GM21619 (cell line): Measurements from ENCODE around the gene DNAJB6.

Experiments
- ATAC-seq: cut with Tn5 transposase; IDR thresholded peaks from one replicate; pipeline ENCODE4 v1.9.1; 2021; ENCODE audit not compliant: unreplicated experiment

DNAJB6 gene

GRCh38 chr7:157336383-157337315 is at the start of gene DNAJB6:
DNAJB6 (plus strand) TSS chr7:157337004; CDS start chr7:157358573, 21,569 bp downstream.
- peak; percentile 70 for ATAC-seq

- ATAC-seq, result no peak
Observed at GRCh38 chr7:157291404-157292080, 45.3 kb upstream of the DNAJB6 start.

DNA sequence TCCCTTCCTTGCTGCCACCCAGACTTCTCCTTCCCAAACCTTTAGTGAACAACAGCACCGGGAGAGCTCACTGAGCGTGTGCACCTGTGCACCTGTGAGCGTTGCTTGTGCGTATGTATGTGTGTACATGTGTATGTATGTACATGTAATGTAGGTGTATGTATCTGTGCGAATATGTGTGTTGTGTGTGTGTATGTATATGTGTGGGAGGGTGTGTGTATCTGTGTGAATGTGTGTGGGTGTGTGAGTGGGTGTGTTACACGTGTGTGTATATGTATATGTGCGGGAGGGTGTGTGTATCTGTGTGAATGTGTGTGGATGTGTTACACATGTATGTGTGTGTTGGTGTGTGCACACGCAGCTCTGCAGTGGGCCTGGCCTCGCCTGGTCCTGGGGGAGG is 44.5 kb upstream of the DNAJB6 start:
- no peak for ATAC-seq

GRCh38 chr7:157292770-157293412 is 43.9 kb upstream of the DNAJB6 start:
- no peak for ATAC-seq

- no peak for ATAC-seq
Observed at GRCh38 chr7:157293413-157293788, 43.4 kb upstream of the DNAJB6 start.

DNA sequence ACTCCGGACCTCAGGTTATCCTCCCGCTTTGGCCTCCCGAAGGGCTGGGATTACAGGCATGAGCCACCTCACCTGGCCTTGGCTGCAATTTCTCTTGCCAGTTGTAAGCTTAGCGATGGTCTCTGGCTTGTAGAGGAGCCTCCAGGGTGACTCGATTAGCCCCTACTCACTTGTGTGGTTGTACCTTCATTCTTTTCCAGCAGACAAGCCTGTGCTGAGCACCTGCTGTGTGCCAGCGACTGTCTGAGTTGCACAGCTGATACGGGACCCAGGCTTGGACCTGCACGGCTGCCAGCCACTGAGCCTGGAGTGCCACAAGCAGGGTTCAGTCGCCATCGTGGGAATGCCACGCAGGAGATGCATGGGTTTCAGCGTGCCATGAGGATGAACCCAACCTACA is 42.0 kb upstream of the DNAJB6 start:
- ATAC-seq, result no peak

- no peak for ATAC-seq
Observed at GRCh38 chr7:157295338-157295737, 41.5 kb upstream of the DNAJB6 start.

DNA sequence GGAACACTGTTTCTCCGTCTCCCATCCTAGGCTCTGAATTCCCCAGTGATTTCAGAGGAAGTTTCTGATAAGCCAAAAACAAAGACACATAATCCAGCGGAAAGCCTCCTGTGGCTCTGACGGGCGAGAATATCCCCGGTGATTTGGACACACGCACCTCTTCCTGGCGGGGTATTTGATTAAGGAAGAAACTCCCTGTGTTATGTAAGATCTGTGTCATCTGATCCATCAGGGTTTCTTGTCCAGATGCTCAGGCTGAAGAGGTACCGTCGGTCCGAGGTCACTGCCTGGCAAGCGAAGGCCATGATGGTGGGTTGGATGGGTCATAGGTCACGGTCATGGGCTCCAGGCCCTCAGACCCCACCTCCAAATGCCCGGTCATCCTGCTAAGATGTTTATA is 39.6 kb upstream of the DNAJB6 start:
- no peak for ATAC-seq

GRCh38 chr7:157299317-157299612 is 37.5 kb upstream of the DNAJB6 start:
- no peak for ATAC-seq

DNA sequence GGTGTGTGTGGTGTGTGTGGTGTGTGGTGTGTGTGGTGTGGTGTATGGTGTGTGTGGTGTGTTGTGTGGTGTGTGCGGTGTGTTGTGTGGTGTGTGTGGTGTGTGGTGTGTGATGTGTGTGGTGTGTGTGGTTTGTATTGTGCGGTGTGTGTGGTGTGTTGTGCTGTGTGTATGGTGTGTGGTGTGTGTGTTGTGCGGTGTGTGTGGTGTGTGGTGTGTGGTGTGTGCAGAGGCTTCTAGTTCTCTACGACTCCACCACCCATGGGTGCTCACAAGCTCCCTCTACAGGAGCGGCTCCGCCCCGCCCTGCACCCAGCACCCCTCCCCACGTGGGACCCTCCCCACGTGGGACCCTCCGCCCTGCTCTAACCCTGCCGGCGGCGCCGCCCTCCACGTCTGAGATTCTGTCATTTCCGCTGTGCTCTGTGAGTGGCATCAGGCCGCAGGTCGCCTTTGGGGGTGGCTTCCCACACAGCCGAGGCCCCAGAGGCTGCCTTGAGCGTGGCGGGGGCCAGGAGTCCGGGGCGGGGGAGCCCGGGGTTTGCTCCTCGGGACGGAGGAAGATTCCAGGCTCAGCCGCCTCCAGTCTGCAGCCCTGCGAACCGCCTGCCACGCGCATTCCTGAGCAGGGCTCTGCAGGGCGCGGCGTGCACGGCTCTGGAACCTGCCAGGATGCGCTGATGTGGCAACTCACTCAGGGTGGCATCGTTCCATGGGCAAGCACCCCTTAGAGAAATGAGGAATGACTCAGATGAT is 37.0 kb upstream of the DNAJB6 start:
- no peak for ATAC-seq

DNA sequence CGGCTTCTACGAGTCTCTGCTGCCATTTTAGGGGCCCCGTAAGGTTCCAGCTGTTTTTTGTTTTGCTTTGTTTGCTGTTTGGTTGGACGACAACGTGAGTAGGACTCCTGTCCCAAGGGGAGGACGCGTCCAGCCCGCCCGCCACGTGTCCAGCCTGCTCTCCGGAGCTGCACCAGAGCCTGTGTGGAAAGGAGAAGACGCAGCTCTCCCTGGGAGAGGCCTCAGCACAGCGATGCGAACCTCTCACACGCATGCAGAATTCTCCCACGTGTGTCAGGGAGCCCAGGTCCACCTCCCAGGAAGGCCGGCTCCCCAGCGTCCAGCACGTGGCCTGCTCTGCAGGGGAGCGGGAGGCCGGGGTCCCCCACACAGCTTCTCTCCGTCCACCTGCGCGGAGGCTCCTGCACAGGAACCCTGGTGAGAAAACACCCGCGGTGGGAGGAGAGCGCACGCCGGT is 36.4 kb upstream of the DNAJB6 start:
- ATAC-seq, result no peak

DNA sequence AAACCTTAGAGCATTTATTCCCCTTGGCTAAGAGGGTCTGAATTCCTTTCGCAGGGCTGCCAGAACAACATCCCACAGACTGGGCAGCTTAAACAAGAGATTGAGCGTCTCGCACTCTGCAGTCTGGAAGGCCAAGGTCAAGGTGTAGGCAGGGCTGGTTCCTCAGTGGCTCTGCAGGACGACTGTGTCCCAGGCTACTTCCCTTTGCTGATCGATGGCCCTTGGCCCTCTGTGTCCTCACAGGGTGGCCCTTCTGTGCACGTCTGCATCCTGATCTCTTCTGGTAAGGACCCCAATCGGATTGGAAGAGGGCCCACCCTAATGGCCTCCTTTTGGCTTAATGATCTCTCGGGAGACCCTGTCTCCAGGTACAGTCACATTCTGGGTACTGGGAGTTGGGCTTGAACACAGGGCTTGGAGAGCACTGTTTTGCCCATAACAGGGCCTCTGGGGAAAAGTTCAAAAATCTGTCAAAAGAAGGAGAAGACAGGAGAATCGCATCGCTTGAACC is 35.1 kb upstream of the DNAJB6 start:
- ATAC-seq, result no peak

DNA sequence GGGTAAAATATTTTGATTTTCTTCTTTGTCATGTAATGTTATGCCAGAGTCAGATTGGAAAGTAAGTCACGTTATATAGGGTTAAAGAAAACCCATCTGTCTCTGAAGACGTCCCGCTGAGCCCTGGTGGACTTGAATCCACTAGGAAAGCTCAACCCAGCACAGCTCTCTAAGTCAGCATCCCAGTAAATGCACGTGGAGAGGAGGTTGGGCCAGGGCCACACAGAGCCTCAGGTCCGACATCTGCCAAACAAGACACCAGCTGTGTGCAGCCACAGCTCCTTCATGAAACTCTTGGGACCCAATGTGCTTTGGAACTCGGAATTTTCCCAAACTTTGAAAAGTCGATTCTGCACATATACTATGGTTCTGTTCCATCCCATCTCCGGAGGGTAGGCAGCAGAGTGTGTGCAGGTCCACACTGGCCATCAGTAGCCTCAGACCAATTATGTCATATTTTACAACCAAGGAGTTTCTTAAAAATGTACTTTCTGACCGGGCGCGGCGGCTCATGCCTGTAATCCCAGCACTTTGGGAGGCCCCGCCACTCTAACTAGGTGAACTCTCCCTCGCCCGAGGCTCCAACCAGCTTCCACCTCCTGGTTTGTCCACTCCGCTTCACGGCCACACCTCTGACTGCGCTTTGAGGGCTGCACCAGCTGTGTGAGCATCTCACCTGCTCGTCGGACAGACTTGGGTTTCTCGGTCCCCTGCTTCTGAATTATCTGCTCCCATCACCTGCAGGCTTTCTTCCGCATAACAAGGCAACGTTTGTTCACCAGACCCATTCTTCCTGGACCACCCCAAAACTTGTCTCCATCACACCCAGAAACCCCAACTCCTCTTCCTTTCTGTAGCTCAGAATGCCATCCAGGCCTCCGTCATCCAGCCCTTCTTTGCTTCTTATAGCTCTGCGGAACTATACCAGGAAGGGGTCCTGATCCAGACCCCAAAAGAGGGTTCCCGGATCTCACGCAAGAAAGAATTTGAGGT is 29.7 kb upstream of the DNAJB6 start:
- ATAC-seq, result no peak

GRCh38 chr7:157309988-157310668 is 26.7 kb upstream of the DNAJB6 start:
- ATAC-seq, result no peak

GRCh38 chr7:157310676-157311185 is 26.1 kb upstream of the DNAJB6 start:
- ATAC-seq, result no peak

DNA sequence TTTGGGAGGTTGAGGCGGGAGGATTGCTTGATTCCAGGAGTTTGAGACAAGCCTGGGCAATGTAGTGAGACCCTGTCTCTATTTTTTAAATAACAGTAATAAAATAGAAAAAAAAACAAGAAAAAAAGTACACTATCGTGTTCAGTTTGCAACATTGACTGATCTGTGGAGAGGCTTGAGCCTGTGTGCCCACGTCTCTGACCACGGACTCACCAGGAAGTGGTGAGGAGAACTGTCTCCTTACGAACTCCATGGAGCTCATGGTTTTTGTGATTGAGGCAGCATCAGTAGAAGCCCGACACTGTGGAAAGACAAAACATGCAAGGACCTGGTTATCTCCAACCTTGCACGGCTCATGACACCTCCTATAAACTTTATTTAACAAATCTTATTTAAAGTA is 23.9 kb upstream of the DNAJB6 start:
- ATAC-seq, result no peak

DNA sequence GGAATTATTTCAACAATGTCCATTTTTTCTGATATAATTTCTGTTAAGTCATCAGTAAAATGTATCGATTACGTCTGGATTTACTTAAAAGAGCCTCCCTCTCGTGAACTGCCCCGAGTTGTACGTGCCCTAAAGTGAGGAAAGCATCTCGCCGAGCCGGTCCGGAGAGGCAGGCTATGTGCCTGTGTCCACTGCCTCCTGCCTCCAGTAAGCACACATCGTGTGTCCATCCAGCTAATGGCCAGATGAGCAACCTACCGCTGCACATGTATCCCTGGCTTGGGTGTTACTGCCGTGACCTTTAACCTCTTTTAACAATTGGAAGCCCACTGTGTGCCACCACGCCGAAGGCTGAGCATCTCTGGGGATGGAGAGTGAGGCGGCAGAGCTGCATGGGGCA is 23.2 kb upstream of the DNAJB6 start:
- no peak for ATAC-seq

- peak; percentile 72 for ATAC-seq
Observed at GRCh38 chr7:157318015-157318706, 18.6 kb upstream of the DNAJB6 start.
